Testis (tissue), 2 donors: ENCODE data around the gene CD4.

Experiments used
- POLR2A ChIP-seq: fragments of 450-650 bp; IDR thresholded peaks from one replicate; pipeline ENCODE4 v1.6.1; 2017; ENCODE audit warnings: antibody characterized with exemption, mild to moderate bottlenecking, moderate library complexity
- TF ChIP-seq, protein P1 (sequence below), 3 experiments: fragments of 450-650 bp in 2 of 3; fragments of 200-600 bp in 1 of 3; sonication (generic) in 1 of 3; IDR thresholded peaks; one replicate each; pipeline ENCODE4 v1.5.1; 2016 to 2019; ENCODE audit warnings: antibody characterized with exemption in 3 of 3, mild to moderate bottlenecking in 2 of 3, moderate library complexity in 1 of 3

DNA sequence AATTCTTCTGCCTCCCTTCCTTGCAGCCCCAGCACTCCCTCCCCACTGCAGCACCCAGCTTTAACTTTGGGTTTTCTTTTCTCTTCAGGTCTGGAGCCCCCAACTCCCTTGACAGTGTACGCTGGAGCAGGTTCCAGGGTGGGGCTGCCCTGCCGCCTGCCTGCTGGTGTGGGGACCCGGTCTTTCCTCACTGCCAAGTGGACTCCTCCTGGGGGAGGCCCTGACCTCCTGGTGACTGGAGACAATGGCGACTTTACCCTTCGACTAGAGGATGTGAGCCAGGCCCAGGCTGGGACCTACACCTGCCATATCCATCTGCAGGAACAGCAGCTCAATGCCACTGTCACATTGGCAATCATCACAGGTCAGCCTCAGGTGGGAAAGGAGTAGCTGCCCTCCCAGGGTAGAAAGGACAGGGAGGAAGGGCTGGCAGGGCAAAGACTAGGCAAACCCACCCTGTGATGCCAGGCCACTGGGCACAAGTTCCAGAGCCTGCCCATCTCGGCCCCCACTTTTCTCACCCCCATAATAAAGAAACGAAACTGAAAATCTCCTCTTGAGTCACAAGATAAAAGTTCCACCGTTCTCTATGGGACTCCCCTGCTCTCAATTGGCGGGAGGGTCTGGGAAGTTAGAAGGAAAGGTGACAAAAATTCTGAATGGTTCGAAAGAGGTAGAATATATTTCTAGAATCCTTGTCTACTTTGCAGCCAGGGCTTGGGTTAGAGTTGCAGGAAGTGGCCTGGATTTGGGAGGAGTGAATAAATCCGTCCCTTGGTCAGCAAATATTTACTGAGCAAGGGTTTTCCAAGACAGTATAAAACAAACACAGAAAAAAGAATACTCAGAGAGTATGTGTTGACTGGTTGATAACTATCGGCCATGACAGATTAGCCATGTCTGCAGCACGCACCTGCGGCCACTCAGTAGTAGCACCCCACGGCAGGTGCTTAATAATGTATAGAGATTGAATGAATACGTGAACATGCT lies 13.8 kb upstream of the CD4 start:
- TF ChIP-seq, protein P1, sequence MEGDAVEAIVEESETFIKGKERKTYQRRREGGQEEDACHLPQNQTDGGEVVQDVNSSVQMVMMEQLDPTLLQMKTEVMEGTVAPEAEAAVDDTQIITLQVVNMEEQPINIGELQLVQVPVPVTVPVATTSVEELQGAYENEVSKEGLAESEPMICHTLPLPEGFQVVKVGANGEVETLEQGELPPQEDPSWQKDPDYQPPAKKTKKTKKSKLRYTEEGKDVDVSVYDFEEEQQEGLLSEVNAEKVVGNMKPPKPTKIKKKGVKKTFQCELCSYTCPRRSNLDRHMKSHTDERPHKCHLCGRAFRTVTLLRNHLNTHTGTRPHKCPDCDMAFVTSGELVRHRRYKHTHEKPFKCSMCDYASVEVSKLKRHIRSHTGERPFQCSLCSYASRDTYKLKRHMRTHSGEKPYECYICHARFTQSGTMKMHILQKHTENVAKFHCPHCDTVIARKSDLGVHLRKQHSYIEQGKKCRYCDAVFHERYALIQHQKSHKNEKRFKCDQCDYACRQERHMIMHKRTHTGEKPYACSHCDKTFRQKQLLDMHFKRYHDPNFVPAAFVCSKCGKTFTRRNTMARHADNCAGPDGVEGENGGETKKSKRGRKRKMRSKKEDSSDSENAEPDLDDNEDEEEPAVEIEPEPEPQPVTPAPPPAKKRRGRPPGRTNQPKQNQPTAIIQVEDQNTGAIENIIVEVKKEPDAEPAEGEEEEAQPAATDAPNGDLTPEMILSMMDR (IDR thresholded peaks at IDR 0.05) = no peak
- no peak for TF ChIP-seq POLR2A
